Naive thymus-derived CD4-positive, alpha-beta T cell (primary cell): Measurements from ENCODE around the gene ID2. TPM values are rescaled to one million over a fixed set of nuclear protein-coding genes. Genes with fewer than 3 reads are reported as not detected.

Experiments used
- ATAC-seq: fragments of 150-1000 bp; cut with Tn5 transposase; 2 replicates; pipeline ENCODE4 v1.10.0; 2021; ENCODE audit warnings: mild to moderate bottlenecking, moderate library complexity
- CTCF ChIA-PET: fragments of 350-600 bp; sonication (Branson Sonifier 250); formaldehyde crosslinking; loops from one replicate; lab custom pipeline; 2021; ENCODE audit warnings: antibody characterized with exemption; lab: Charles Lee
- POLR2A ChIA-PET: fragments of 350-600 bp; sonication (Branson Sonifier 250); formaldehyde crosslinking; loops from one replicate; lab custom pipeline; 2021; ENCODE audit warnings: antibody characterized with exemption, inconsistent platforms; lab: Charles Lee
- DNase-seq, 9 donors: peaks; one replicate each; pipeline versions ENCODE4 v3.0.0 to v3.0.0-alpha.2; 2020 to 2022; ENCODE audit warnings: mixed read lengths in 1 of 9
- H3K27ac ChIP-seq: one replicate; pipeline ENCODE4 v1.7.0; 2013; ENCODE audit warnings: mild to moderate bottlenecking, low read depth, low read length, moderate library complexity
- H3K27me3 ChIP-seq, 2 donors: one replicate each; pipeline ENCODE4 v1.7.0; 2013; ENCODE audit warnings: low read length in 2 of 2, mild to moderate bottlenecking in 2 of 2, moderate library complexity in 2 of 2; ENCODE audit not compliant: control insufficient read depth in 2 of 2, insufficient read depth in 2 of 2
- H3K36me3 ChIP-seq, 3 experiments: 1 replicate in 2 of 3; 2 replicates in 1 of 3; pipeline ENCODE4 v1.7.0; 2013; ENCODE audit warnings: low read length in 3 of 3, mild to moderate bottlenecking in 3 of 3, moderate library complexity in 1 of 3; ENCODE audit not compliant: insufficient read depth in 3 of 3, control insufficient read depth in 2 of 3
- H3K4me1 ChIP-seq, 2 donors: one replicate each; pipeline ENCODE4 v1.7.0; 2013; ENCODE audit warnings: low read length in 2 of 2, mild to moderate bottlenecking in 2 of 2, moderate library complexity in 1 of 2; ENCODE audit not compliant: control insufficient read depth in 2 of 2, insufficient read depth in 2 of 2
- H3K4me3 ChIP-seq: 2 replicates; pipeline ENCODE4 v1.7.0; 2013; ENCODE audit warnings: mild to moderate bottlenecking, low read length
- H3K9me3 ChIP-seq, 3 experiments: 1 replicate in 2 of 3; 2 replicates in 1 of 3; pipeline ENCODE4 v1.7.0; 2013; ENCODE audit warnings: low read length in 3 of 3; ENCODE audit not compliant: control insufficient read depth in 2 of 3
- H3K27ac Mint-ChIP-seq, 9 donors: one replicate each; pipeline ENCODE4 v1.8.0; 2020 to 2022; ENCODE audit warnings: mixed read lengths in 9 of 9, mild to moderate bottlenecking in 8 of 9, moderate library complexity in 5 of 9, inconsistent platforms in 2 of 9
- H3K27me3 Mint-ChIP-seq, 5 donors: one replicate each; pipeline ENCODE4 v1.8.0; 2021 to 2022; ENCODE audit warnings: mixed read lengths in 5 of 5, mild to moderate bottlenecking in 1 of 5
- H3K36me3 Mint-ChIP-seq, 5 donors: one replicate each; pipeline ENCODE4 v1.8.0; 2020 to 2022; ENCODE audit warnings: mixed read lengths in 5 of 5, mild to moderate bottlenecking in 3 of 5, inconsistent platforms in 1 of 5
- H3K4me1 Mint-ChIP-seq, 7 donors: one replicate each; pipeline ENCODE4 v1.8.0; 2020 to 2022; ENCODE audit warnings: mixed read lengths in 7 of 7, mild to moderate bottlenecking in 3 of 7, inconsistent platforms in 1 of 7
- H3K4me3 Mint-ChIP-seq, 10 donors: one replicate each; pipeline ENCODE4 v1.8.0; 2020 to 2022; ENCODE audit warnings: mild to moderate bottlenecking in 10 of 10, mixed read lengths in 10 of 10, moderate library complexity in 6 of 10, inconsistent platforms in 2 of 10
- H3K9me3 Mint-ChIP-seq, 11 donors: one replicate each; pipeline ENCODE4 v1.8.0; 2020 to 2022; ENCODE audit warnings: mixed read lengths in 11 of 11, mild to moderate bottlenecking in 4 of 11, inconsistent platforms in 1 of 11, moderate library complexity in 1 of 11
- intact Hi-C, 2 donors: fragments of 100-400 bp; cut with micrococcal nuclease; formaldehyde crosslinking; loops; one replicate each; pipeline ENCODE4 v1.15.1; 2023
- polyA plus RNA-seq, 2 donors: library from polyadenylated mRNA; unstranded; fragments of 300-500 nt; fragmentation: Illumina TruSeq; gene quantifications; one replicate each; pipeline ENCODE4 v1.2.3, GENCODE V29; 2021
- total RNA-seq, 6 experiments: library from RNA in 5 of 6; stranded (reverse) in 5 of 6; gene quantifications; 1 replicate in 5 of 6; 2 replicates in 1 of 6; pipeline ENCODE4 v1.2.3 and lab custom pipeline; 2021 to 2026

Gene ID2
- total and polyA plus RNA-seq, 7 experiments from 2014 or later, result 43.0 to 309 (median 177) TPM

- ATAC-seq (no peak), DNase-seq (no peak)
- Mint-ChIP-seq H3K27me3 (peaks cover 0 to 9% (median 0%) of the 10 kb centered on the region in 5 donors), H3K36me3 (no peaks in the 10 kb centered on the region), H3K4me3 (no peak overlapping the region), H3K27ac (no peak overlapping the region), H3K4me1 (peaks cover 0 to 4% (median 0%) of the 10 kb centered on the region in 7 donors), H3K9me3 (peaks cover 0 to 4% (median 0%) of the 10 kb centered on the region in 11 donors)
- Histone ChIP-seq H3K27ac (no peak overlapping the region), H3K4me3 (no peak overlapping the region), H3K4me1 (no peaks in the 10 kb centered on the region), H3K9me3 (peaks cover 0 to 6% (median 0%) of the 10 kb centered on the region in 3 experiments), H3K36me3 (no peaks in the 10 kb centered on the region), H3K27me3 (no peaks in the 10 kb centered on the region)
- intact Hi-C loops, result no loop called here
- POLR2A ChIA-PET, result interaction anchor here (0.5 kb wide), 1 partner anchor 638 kb away, joined by 4 read pairs; no protein-coding TSS in a partner anchor
- CTCF ChIA-PET, result interaction anchor here (0.6 kb wide), 1 partner anchor 22 kb away, joined by 3 read pairs; no protein-coding TSS in a partner anchor
Measured at GRCh38 chr2:8642366-8643068, 39.3 kb upstream of the ID2 start.

DNA sequence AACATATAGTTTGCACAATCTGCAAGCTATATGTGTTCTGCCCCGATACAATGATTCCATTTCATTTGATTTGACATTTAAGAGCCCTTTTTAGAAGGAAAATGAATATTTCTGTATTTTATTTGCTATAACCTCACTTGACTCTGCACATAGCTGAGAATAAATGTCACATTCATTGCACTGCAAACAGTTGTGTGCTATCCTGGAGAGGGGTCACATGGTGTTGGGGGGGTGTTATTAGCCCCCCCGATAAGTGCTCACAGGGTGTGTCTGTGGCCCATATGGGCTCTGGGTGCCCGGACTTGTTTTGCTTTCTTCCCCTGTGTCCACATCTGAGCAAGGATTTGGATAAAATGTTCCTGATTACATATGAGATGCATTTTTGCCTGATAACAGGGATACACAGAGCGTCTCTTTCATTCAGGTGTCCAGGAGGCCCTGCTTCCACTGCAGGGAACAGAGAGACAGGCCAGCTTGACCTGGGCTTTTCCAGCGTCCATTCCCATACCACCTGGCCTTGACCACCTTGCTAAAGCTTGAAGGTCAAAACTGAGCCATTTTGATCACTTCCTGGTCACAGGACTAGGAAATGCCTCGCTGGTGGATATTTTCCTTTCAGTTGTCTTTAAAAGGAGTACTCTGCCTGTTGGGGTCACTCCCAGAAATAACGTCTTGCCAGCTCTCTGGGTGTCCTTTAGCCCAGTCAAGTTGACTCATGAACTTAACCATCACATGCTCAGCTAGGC is 38.4 kb upstream of the ID2 start:
- Mint-ChIP-seq H3K36me3 (no peaks in the 10 kb centered on the region), H3K27me3 (peaks cover 0 to 1% (median 0%) of the 10 kb centered on the region in 5 donors), H3K9me3 (peaks cover 0 to 11% (median 0%) of the 10 kb centered on the region in 11 donors), H3K27ac (no peak overlapping the region), H3K4me3 (no peak overlapping the region), H3K4me1 (peaks cover 0 to 4% (median 0%) of the 10 kb centered on the region in 7 donors)
- no peaks in the 10 kb centered on the region for H3K4me1 ChIP-seq
- no peak overlapping the region for H3K4me3 ChIP-seq
- H3K27me3 ChIP-seq, result no peaks in the 10 kb centered on the region
- ChIA-PET POLR2A (interaction anchor here (1.4 kb wide), 1 partner anchor 39 kb away, joined by 3 read pairs; the partner anchor contains the start of gene ID2), CTCF (interaction anchor here (0.6 kb wide), 1 partner anchor 23 kb away, joined by 3 read pairs; no protein-coding TSS in a partner anchor)
- no peaks in the 10 kb centered on the region for H3K36me3 ChIP-seq
- intact Hi-C loops, result no loop called here
- no peak overlapping the region for H3K27ac ChIP-seq
- peaks cover 0 to 8% (median 0%) of the 10 kb centered on the region in 3 experiments for H3K9me3 ChIP-seq
- DNase-seq (no peak), ATAC-seq (no peak)

DNA sequence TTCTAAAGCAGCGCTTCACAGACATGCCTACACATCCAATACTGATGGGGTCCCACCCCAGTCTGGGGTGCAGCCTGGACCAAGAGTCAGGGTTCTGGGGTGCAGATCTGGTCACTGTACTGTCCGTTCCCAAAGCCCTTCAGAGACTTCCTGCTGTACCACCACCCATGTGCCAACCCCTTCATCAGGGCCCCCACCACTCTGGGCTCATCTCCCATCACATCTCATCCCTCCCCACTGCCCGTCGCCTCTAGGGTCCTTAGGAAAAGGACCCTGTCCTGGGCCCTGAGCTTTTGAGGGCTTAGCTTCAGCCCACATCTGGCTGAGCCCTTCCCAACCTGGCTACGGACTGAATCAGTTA is 37.9 kb upstream of the ID2 start:
- Mint-ChIP-seq H3K36me3 (no peaks in the 10 kb centered on the region), H3K4me3 (no peak overlapping the region), H3K4me1 (peaks cover 0 to 4% (median 0%) of the 10 kb centered on the region in 7 donors), H3K27ac (no peak overlapping the region), H3K9me3 (peaks cover 0 to 11% (median 0%) of the 10 kb centered on the region in 11 donors), H3K27me3 (no peaks in the 10 kb centered on the region)
- no peak overlapping the region for H3K4me3 ChIP-seq
- ATAC-seq (no peak), DNase-seq (no peak)
- CTCF ChIA-PET, result no interaction called here
- POLR2A ChIA-PET, result interaction anchor here (1.4 kb wide), 1 partner anchor 38 kb away, joined by 3 read pairs; the partner anchor contains the start of gene ID2
- H3K36me3 ChIP-seq, result no peaks in the 10 kb centered on the region
- H3K9me3 ChIP-seq, result peaks cover 0 to 8% (median 0%) of the 10 kb centered on the region in 3 experiments
- H3K4me1 ChIP-seq, result no peaks in the 10 kb centered on the region
- H3K27me3 ChIP-seq, result no peaks in the 10 kb centered on the region
- H3K27ac ChIP-seq, result no peak overlapping the region
- intact Hi-C loops, result no loop called here

GRCh38 chr2:8644605-8645175 is 37.2 kb upstream of the ID2 start:
- peaks cover 0 to 11% (median 0%) of the 10 kb centered on the region in 11 donors for H3K9me3 Mint-ChIP-seq
- no peak overlapping the region for H3K27ac Mint-ChIP-seq
- no peaks in the 10 kb centered on the region for H3K36me3 ChIP-seq
- intact Hi-C loops, result no loop called here
- ChIA-PET POLR2A (interaction anchor here (1.4 kb wide), 1 partner anchor 37 kb away, joined by 3 read pairs; the partner anchor contains the start of gene ID2), CTCF (no interaction called here)
- H3K36me3 Mint-ChIP-seq, result no peaks in the 10 kb centered on the region
- no peaks in the 10 kb centered on the region for H3K27me3 Mint-ChIP-seq
- H3K4me3 ChIP-seq, result no peak overlapping the region
- no peaks in the 10 kb centered on the region for H3K4me1 ChIP-seq
- H3K27ac ChIP-seq, result no peak overlapping the region
- ATAC-seq (peak; percentile 65), DNase-seq (no peak)
- H3K27me3 ChIP-seq, result no peaks in the 10 kb centered on the region
- H3K4me3 Mint-ChIP-seq, result no peak overlapping the region
- H3K9me3 ChIP-seq, result peaks cover 0 to 8% (median 0%) of the 10 kb centered on the region in 3 experiments
- H3K4me1 Mint-ChIP-seq, result peaks cover 0 to 4% (median 0%) of the 10 kb centered on the region in 7 donors

DNA sequence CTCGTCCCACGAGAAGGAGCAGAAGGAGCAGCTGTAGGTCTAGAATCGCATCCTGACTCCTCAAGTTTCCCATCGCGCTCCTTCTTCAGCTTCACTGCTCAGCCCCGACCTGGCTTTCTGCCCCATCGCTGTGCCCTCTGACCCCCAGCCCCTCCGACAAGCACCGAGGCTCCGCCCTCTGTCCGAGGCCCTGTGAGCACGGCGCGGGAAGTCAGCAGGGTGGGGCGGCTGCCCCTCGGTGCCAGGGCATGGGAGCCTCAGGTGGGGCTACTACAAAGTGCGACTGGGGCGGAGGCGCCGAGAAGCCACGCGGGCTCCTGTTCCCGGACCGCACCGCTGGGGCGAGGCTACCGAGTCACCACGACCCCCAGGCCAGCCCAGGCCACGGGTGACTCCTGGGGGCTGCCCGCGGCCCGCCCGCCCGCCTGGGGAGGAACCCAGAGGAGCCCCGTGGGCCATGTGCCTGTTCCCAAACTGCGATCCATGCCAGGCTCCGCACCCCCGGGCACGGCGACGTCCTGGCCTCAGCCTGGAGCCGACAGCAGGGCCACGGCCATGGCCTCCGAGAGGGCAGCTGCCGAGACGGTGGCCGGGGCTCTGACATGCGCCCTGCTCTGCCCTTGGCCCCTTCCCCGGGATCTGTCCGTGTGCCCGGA is 36.6 kb upstream of the ID2 start:
- H3K4me3 Mint-ChIP-seq, result no peak overlapping the region
- no peaks in the 10 kb centered on the region for H3K36me3 ChIP-seq
- H3K4me3 ChIP-seq, result no peak overlapping the region
- H3K27ac ChIP-seq, result no peak overlapping the region
- peaks cover 0 to 4% (median 0%) of the 10 kb centered on the region in 7 donors for H3K4me1 Mint-ChIP-seq
- H3K9me3 Mint-ChIP-seq, result peaks cover 0 to 11% (median 0%) of the 10 kb centered on the region in 11 donors
- H3K36me3 Mint-ChIP-seq, result no peaks in the 10 kb centered on the region
- H3K27me3 Mint-ChIP-seq, result no peaks in the 10 kb centered on the region
- DNase-seq (no peak), ATAC-seq (no peak)
- no peaks in the 10 kb centered on the region for H3K4me1 ChIP-seq
- H3K9me3 ChIP-seq, result peaks cover 0 to 8% (median 0%) of the 10 kb centered on the region in 3 experiments
- intact Hi-C loops, result no loop called here
- POLR2A ChIA-PET, result no interaction called here
- CTCF ChIA-PET, result no interaction called here
- H3K27me3 ChIP-seq, result no peaks in the 10 kb centered on the region
- H3K27ac Mint-ChIP-seq, result no peak overlapping the region
